KBM-7 (cell line): ENCODE results near the gene SCNM1.

Source experiments
- DNase-seq: peaks from one replicate; pipeline ENCODE4 v3.0.0-alpha.2; 2015
- in situ Hi-C: fragments of 300-500 bp; cut with MboI; formaldehyde crosslinking; loops from 2 replicates; pipeline ENCODE4 v1.14.3; 2020; ENCODE audit warnings: low sequenced_read_pairs, low pct_unique_long_range_greater_than_20kb, mixed read lengths

Gene SCNM1

DNA sequence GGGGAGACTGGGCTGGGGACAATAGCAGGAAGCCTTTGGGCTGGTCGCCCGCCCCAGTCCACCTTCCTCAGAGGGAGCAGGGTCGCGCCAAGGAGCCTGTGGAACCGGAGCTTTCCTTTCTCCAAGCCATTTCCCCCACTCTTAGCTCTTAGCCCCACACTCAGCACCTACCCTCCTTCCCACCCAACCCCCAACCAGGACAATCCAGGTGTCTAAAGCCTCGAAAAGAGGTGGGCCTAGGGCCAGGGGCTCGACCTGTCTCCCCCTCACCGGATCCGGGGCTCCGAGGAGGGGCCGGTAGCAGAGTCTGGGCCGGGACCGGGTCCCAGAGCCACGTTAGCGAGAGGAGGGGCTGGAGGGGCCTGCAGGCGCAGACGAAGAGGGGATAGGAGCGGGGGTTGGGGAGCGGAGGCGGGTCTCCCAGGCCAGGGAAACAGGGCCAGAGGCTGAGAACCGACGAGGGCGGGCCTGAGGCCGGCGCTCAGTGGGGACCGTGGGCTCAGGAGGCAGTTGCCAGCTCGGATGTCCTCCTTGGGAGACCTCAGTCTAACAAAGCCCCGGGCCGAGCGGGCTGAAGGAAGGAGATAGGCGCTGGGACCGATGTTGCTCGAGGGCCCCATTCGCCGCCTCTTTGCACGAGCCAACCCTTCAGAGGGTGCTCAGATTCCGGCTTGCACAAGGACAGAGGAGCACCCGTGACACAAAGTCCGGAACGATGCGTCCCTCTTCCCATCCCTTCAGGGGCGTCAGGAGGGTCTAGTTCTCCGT, 20.5 kb upstream of the SCNM1 start:
- DNase-seq = no peak
- in situ Hi-C loops = no loop called here

DNA sequence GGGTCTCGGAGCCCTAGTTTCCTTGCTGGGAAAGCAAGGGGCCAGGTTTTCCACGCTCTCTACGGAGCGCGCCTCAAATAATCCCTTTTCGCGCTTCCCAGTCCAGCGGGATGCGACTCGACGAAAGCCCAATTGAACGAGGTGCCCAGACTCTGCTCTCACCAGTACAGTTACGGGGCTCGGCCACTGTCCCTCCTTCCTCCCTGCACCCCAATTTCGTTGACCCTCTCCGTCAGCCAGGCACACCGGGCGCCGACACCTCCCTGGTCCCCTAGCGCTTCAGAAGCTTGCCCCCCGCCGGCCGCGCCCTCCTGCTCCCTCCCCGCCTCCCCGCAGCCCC, 19.9 kb upstream of the SCNM1 start:
- in situ Hi-C loops = no loop called here
- no peak for DNase-seq

GRCh38 chr1:151146412-151147131, 19.4 kb upstream of the SCNM1 start, which contains the start of gene SEMA6C:
TSS of gene SEMA6C (minus strand) at chr1:151146631. CDS start at chr1:151142621, 4,010 bp downstream.
- in situ Hi-C loops = no loop called here
- DNase-seq = peak; percentile 92

DNA sequence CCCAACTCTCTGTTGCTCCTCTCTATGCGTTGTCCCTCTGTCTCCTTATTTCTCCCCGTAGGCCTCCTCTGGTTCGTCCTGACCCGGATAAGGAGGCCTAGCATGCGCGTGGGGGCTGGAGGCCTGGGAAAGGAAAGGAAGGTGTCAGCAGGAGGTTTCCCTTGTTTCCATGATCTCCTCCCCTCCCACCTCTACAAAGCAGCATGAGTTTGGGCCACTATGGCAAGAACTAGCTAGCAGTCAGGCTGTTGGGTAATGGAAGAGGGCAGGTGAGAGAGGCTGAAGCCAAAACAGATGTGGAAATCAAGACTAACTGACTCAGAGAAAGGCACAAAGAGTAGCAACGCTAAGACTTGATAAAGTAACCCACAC, 18.8 kb upstream of the SCNM1 start:
- DNase-seq = no peak
- in situ Hi-C loops = no loop called here

- no peak for DNase-seq
- in situ Hi-C loops = no loop called here
Observed at GRCh38 chr1:151147665-151148064, 18.3 kb upstream of the SCNM1 start.

DNA sequence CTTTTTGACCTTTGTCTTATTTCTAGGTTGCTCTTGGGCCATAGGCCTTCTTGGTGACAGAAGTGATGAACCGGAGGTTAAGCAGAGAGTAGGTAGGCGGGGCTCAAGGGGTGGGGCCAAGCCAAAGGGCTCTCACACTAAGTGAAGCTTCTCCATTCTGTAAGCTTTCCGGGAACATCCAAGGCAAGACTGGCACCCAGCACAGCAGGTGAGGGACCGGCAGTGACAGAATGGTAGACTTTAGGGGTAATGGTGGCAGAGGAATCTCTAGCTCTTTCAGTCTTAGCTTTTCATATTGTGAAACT, 9.5 kb upstream of the SCNM1 start, which contains the start of gene TNFAIP8L2:
TSS of gene TNFAIP8L2 (plus strand) at position 135 of the 305 bp plus-strand sequence. CDS start 2,049 bp downstream, outside the sequence.
- in situ Hi-C loops = no loop called here
- DNase-seq = peak; percentile 84

- DNase-seq = peak; percentile 97
- in situ Hi-C loops = no loop called here
Observed at GRCh38 chr1:151157067-151157531, 8.8 kb upstream of the SCNM1 start.

GRCh38 chr1:151158326-151158725, 7.6 kb upstream of the SCNM1 start:
- in situ Hi-C loops = no loop called here
- DNase-seq = peak; percentile 40

GRCh38 chr1:151158751-151159251, 7.1 kb upstream of the SCNM1 start:
- in situ Hi-C loops = no loop called here

GRCh38 chr1:151159373-151159772, 6.6 kb upstream of the SCNM1 start:
- DNase-seq = peak; percentile 31
- in situ Hi-C loops = no loop called here

More at GRCh38 chr1:151158751-151159251, 7.1 kb upstream of the SCNM1 start:
- peak; percentile 28 for DNase-seq

DNA sequence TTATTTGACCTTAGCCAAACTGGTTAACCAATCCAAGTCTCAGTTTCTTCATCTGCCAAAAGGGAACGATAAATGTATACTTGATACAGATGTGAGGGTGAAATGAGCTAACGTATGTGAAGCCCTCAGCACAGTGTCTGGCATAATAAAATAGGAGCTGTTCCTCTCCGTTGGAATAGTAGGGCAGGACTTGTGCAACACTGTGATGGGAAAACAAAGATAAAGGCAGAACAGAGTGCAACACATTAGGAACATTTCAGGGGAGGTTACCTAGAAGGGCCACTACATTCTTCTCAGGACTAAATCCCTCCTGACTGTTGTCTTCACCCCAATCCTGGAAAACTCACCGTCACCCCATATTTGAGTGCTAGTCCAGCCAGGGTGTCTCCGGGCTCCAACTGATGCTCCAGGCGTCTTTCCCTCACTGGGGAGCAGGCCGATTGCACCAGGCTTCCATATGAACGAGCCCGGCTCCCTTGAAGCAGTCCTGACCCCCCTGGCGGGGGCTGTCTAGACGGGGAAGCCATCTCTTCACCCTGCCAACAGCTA, 1.1 kb upstream of the SCNM1 start:
- DNase-seq = no peak
- in situ Hi-C loops = no loop called here

- in situ Hi-C loops = no loop called here
- no peak for DNase-seq
Observed at GRCh38 chr1:151165281-151165737, 635 bp upstream of the SCNM1 start.

- in situ Hi-C loops = no loop called here
- no peak for DNase-seq
Observed at GRCh38 chr1:151166505-151166956, 587 bp downstream of the SCNM1 start.

- in situ Hi-C loops = no loop called here
- DNase-seq = no peak
Observed at GRCh38 chr1:151167116-151167515, 1.2 kb downstream of the SCNM1 start.

DNA sequence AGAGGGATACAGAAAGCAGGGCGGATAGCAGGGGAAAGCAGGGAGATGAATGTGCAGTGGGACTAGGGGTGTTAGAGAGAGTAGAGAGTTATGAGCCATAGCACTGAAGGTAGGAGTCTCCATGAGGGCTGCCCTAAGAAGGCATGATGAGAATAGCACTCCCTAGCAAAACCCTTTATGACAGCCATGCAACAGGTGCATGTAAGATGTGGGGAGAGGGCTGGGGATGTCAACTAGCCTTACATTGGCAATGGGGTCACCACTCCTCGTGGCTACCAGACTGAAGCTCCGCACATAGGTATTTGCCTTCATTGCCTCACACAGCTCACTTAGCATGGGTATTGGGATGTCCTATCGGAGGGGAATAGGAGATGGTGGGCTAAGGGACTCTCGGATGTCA, 5.2 kb downstream of the SCNM1 start:
- in situ Hi-C loops = no loop called here
- DNase-seq = no peak

GRCh38 chr1:151175041-151175741, 9.2 kb downstream of the SCNM1 start:
- in situ Hi-C loops = no loop called here
- no peak for DNase-seq

DNA sequence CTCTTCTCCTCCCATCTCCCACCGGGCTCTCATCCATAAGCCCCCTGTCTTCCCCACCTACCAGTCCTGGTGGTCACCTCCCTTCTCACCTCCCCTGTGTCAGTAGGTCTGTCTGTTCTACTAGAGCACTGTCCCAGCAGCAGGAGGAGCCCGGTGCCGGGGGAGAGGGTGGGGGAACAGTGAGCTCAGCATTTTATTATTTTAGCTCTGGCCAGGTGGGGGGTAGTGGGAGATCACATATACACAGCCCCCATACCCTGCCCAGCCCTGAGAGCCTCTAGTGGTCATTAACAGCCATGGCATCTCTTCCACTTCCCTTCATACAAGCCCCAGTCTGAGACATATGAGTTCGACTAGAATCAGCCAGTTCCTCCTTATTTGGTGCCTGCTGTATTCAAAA, 9.9 kb downstream of the SCNM1 start, which contains the start of gene TMOD4:
TSS of gene TMOD4 (minus strand) at position 119 of the 400 bp plus-strand sequence. CDS start 1,106 bp downstream, outside the sequence.
- peak; percentile 50 for DNase-seq
- in situ Hi-C loops = no loop called here

DNA sequence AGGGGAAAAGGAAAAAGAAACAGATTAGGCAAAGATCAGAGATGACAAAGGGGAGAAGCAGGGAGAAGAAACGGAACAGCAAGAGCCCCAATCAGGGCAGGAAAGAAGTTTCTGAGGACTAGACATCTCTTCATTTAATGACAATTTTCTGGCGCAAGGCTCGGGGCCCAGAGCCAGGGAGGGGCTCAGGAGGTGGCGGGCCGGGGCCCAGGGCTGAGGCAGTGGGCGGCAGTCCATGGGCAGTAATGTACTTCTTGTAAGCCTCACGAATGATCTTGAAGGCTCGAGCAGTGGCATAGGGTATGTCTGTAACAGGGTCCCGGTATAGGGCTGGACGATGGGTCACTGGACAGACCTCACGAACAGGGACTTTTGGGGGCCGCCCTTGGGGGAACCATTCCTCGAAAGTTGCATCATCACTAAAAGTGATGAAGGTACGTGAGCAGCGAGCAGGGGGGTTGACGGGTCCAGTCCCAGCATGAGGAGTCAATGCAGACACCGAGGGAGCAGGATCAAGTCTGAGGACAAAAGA, 10.6 kb downstream of the SCNM1 start:
- no peak for DNase-seq
- in situ Hi-C loops = no loop called here

GRCh38 chr1:151184211-151184610, 18.3 kb downstream of the SCNM1 start:
- no peak for DNase-seq
- in situ Hi-C loops = no loop called here
